ENCODE measurements around the gene B3GLCT.
A peak's percentile ranks its signal among the peaks of the same experiment; 100 is the strongest.
"Not testable (repeated sequence)": the region's sequence is repeated elsewhere in the genome, so short reads cannot be mapped to it uniquely, and the experiment has no call there.

Gene B3GLCT

DNA sequence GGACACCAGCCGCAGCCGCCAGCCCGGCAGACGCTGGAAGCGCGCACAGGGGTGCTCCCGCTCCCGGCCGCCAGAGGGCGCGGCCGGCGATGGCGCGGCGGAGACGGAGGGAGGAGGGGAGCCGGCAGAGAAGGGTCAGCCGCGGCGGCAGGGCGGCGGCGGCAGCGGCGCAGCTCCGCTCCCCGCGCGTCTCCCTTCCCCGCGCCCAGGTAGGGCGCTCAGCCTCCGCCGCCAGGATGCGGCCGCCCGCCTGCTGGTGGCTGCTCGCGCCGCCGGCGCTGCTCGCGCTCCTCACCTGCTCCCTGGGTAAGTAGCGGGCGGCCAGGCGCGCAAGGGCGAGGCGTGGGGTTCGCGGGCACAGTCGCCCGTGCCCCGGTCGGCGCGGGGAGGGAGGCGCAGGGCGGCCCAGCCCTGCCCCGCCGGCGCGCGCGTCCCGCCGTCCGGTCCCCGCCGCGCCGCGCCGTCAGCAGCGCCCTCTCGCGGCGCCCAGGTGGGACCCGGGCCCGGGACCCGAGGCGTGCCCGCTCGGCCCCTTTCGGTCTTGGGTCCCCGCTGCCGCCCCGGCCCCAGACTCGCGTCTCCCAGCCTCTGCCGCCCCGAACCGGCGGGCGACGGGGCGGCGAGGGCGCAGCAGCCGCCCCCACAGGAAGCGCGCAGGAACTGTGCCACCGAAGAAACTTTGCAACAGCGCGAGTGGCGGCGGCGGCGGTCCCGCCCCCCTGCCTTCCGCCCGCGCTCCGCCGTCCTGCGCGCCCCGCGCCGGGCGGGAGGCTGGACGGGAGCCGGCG, at the start of gene B3GLCT:
TSS of gene B3GLCT (plus strand) at position 127 of the 788 bp plus-strand sequence. CDS start at position 237, 110 bp downstream.
- DNase-seq (ENCODE audit: low read depth): peak; percentile 63

DNA sequence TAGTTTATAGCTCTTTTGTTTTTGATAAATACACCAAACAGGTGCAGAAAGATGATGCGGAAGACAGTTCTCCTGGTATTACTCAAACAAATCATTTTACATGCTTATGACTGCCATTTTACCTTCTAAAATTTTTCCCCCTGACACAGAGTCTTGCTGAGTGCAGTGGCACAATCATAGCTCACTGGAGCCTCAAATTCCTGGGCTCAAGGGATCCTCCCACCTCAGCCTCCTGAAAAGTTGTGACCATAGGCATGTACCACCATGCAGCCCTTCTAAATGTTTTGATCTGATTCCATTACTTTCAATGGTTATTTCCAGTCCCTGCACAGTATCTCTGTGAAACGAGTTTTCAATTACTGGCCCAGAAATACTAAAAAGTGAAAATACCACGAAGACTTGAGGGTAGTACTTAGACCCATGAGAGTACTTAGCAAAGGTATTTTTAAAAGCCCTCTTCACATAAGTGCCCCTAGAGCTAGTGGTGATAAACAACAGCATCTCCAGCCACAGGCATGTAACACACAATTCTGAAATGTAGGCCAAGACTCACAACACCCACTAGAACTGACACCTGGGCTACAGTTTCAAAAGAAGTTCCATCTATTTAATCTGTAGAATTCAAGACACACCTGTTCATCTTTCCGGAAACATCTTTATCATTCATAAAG, 49.3 kb upstream of the B3GLCT start:
- DNase-seq (ENCODE audit: low read depth): no peak

DNA sequence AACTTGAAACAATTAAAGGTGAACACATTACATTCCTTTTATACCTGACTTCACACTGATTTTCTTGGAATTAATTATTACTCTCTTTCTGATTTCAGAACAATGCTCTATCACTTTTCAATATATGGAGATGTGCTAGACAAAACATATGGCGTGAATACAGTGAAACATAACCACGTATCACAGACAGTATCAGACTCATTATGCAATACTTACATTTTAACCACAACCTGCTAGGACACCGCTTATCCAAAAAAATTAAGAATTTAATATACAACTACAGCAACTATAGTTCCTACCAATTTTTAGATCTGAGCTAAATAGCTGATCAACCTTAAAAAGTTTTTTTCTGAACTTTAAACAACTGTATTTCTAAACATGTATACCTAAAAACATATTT, 47.9 kb upstream of the B3GLCT start:
- DNase-seq (ENCODE audit: low read depth): no peak

DNA sequence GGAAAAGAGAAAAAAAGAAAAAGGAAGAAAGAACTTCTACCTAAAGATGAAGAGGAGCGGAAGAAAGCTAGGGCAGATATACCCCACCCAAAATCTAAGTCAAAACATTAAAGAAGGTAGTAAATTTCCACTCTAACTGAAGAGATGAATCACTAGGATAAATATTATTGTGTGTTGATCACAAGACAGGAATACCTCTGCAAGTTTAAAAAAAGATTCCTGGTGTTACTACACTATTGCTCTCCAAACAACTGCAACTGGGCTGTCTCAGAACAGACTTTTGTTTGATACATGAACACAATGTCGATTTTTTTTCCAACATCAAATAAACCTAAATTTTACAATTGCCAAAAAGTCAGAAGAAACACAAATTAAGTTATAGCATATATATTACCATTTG, 44.8 kb upstream of the B3GLCT start:
- no peak for DNase-seq (ENCODE audit: low read depth)

DNA sequence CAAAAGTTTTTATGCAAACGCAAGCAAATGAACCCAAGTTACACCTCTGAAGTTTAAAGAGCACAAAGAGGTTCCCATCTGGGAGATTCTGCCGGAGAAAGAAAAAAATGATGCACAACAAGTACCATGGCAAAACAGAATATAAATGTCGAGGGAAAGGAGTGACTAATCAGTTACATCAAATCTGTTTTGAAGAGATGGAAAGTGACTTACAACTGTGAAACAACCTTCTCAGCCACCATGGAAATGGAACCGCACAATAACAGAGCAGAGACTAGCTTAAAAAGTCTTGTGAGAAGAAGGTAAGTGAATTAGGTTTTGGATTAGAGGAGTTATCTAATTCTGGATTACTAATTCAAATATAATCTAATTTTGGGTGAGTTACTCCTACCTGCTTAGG, 40.5 kb upstream of the B3GLCT start:
- no peak for DNase-seq (ENCODE audit: low read depth)

DNA sequence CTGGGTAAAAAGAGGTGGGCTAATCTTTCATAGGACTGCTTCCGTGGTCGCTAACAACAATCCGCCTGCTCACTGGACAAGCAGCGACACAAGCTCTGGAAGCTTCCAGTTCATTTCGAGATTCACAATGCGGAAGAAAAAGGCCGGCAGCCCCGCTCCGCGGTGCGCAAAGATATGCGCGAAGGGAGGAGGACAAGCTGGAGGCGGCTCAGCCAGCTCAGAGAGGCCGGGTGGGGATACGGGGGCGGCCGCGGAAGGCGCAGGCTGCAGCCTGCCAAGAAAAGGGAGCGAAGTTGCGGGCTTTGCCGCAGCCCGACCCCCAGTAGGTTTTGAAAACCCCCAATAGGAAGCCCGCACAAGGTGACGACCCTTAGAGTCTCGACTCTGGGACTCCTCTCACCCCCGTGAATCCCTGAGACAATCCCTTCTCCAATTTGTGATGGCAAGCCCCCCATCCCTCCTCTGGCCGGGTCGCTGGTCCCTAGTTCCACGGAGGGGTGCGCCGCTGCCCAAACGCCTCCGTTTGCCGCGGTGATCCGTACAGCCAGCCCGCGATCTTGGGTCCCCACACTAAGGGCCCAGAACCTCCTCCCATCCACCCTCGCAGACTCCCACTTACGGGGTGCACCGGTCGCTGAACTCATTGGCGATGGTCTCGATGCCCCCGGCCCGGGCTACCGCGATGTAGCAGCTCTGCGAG, 38.8 kb upstream of the B3GLCT start:
- DNase-seq (ENCODE audit: low read depth): peak; percentile 44

DNA sequence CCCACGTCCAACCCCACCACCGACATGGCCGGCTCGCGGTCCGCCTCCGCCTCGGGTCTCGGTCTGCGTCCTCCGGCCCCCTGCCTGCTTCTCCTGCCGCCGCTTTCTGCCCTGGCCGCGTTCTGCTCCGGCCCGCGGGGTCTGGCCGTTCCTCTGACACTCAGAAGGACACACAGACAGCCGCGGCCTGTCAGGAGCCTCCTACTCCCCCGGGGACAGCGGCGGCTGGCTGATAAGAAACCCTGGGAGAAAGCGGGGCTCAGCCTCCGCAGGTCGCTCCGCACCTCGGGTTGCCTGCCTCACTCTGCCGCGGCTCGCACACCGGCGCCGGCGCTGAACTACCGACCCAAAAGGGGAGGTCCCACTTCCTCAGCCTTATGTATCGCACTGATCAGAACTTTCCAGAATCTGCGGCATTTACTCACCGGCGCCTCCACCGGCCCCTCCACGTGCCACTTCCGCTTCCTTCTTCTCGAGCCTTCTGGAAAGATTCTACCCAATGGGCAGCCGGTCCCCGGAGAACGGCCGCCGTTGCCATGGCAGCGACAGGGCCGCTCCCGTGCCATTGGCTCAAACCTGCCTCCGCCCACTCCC, 38.1 kb upstream of the B3GLCT start, which contains the start of gene HSPH1:
TSS of gene HSPH1 (minus strand) at position 348 of the 594 bp plus-strand sequence. CDS start at position 26, 322 bp downstream.
- peak; percentile 96 for DNase-seq (ENCODE audit: low read depth)

DNA sequence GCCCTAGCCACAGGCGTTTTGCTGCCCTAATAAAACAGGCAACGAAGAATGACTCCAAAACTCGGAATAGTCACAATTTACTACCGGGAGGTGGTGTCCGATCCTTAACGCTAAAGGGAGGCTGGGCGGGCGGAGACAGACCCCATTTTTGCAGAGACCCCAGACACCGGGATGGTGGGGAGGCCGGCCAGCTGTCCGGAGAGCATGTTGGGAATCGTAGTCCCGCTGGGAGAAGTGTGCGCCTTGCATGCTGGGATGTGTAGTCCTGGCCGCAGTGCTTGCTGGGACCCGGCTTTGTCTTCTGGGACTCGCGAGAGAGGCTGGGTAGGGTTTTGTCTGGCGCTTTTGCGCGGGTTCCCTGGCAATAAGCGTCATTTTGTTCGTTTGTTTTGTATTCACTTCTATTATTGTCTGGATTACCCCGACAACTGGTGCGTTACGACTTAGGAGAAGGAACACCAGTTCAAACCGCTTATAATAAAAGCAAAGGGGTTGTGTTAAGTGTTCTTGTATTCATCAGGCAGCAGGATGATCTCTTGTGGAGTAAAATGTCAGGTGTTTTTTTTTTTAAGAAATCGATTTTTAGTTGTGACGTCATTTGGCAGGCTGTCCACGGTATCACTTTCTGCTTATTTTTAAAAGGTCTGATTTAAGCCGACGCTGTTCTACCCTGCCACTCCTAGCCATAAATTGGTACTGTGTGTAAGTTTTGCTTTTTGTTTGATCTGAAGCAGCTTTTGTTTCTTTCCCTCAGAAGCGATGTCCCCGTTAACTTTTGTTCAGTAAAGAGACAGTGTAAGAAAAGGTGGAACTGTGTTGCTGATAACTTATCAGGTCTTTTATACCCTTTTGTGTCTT, 37.4 kb upstream of the B3GLCT start:
- peak; percentile 95 for DNase-seq (ENCODE audit: low read depth)

DNA sequence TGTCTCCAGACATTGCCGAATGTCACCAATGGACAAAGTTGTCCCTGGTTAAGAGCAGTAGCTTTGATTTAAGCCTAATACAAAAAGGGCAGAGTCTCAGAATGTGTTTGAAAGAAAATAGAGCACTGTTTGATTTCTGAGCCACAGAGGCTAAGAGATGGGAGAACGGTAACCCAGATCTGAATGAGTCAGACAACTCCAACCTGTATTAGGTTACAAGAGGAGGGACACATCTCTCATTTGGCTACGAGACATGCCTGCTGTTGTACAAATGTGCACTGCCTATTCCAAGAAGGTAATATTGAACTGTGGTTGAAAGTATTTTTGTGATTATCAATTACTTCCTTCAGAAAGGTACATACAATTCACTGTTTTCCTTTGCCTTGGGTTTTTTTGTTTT, 33.2 kb upstream of the B3GLCT start:
- no peak for DNase-seq (ENCODE audit: low read depth)

DNA sequence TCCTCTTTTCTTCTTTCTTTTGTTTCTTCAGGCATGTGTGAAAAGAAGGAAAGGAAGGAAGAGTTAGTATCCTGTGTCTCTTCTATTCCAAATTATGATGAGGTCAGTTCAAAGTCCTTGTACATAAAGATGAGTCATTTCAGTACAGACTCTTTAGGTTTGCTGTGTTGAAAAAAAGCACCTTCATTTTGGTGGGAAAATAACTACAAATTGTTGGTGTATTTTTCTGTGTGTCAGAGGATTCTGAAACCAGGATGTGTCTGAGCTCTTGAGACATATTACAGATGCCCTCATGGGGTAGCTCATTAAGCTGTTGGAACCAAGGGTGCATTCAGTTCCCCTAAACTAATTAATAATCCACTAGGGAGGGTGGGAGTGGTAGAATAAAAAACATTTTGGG, 32.3 kb upstream of the B3GLCT start:
- DNase-seq (ENCODE audit: low read depth): no peak

DNA sequence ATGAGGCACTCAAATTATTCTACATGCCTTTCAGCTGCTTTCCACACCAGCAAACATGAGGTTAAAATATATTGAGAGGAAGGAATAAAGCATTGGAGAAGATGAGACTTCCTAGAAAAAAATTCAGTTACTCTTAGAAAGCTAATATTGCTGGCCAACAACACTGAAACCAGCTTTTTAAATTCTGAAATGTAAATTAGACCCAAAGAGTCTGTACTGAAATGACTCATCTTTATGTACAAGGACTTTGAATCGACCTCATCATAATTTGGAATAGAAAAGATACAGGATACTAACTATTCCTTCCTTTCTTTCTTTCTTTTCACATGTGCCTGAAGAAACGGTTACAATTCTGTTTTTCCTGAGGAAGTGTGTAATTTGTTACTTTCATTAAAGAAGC, 31.6 kb upstream of the B3GLCT start:
- no peak for DNase-seq (ENCODE audit: low read depth)

DNA sequence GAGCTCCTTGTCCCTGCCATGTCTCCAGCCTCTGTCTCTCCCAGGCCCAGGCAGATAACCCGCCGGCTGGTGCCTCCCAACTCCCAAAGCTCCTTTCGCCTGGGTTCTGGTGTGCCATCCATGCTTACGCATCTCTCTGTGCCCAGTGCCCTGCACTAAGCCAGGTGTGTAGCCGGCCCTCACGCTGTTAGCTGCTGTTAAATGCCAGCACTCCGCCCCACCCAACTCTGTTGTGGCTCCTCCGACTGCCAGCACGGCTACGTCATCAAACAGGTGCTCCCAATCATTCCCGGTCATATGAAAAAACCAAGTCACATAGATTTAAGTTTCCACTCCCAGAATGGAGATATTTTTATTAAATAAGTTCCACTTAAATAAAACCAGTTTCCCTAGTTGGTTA, 31.0 kb upstream of the B3GLCT start:
- no peak for DNase-seq (ENCODE audit: low read depth)

DNA sequence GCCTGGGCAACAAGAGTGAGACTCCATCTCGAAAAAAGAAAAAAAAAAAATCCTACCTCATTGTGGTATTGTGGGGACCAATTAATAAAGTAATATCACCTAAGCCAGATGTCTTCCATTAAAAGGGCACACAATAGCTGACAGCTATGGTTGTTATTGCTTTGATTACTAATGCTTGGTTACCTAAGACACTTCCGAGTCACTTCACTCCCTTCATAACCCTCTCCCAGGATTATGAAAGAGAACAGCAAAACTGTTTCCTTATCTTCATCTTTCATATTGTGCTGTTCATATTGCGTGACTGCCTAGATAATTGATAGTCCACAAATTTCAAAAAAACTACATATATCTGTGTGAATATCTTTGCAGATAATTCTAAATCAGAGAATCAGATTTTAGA, 27.8 kb upstream of the B3GLCT start:
- no peak for DNase-seq (ENCODE audit: low read depth)

DNA sequence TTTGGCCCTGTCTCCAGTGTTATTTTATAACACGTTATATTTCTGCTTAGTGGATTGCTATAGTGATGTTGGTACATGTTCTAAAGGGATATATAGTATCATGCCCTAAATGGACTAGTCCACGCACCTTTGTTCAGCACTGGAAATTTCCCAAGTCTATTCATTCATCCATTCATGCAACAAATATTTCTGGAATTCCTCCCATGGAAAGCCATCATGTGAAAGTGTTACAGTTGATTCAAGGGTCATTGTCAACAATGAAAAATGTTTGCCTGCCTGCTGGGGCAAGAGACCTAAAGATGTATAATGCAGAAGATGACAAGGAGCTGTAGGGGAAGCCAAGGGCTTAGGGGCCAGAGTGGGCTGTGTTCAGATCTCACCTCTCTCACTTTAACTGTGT, 27.2 kb upstream of the B3GLCT start:
- DNase-seq (ENCODE audit: low read depth): peak; percentile 61

DNA sequence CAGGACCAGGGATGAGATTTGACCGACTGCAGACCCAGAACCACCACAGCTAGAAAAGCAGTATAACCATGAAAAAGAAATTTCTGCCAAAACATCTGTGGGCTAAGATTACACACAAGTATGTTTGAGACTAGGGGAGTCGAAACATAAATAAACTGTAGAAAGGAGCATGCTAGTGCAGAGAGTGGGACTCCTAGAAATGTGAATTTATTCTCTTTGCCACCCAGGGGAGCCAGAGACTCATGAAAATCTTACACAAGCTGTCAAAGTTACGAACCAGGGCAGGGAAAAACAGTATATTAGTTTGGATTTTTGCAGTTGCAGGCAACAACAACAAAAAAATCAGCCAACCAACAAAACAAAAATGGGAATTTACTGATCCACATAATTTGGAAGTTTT, 25.8 kb upstream of the B3GLCT start:
- DNase-seq (ENCODE audit: low read depth): no peak

DNA sequence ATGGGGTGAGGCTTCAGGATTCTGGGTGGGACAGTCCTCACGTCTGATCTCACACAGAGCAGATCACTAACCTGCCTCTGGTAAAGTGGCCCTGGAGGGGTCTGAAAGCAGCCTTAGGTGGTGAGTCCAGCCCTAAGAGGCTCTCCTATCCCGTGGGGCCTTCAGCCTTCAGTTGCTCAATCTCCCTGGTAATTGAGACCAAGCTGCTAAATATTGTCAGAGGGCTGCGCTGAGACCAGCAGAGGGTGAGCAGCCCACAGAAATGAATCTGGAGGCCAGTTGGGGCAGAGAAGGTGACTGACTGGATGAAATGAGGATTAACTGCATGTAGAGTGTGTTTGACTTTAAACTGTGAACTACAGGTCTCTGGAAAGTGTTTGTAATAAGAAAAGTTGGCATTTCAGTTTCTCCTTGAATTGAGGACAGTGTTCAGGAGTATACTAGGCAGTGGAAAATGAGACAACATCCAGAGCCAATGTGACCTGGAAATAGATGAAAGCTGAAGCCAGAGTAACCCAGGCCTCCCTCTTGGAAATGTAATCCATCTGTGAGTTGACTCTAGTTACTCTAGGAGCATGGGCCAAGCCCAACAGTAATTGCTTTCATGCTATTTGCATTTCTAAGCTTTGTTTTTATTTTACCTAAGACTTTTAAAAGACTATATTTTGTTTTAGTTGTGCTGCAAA, 23.8 kb upstream of the B3GLCT start:
- no peak for DNase-seq (ENCODE audit: low read depth)

DNA sequence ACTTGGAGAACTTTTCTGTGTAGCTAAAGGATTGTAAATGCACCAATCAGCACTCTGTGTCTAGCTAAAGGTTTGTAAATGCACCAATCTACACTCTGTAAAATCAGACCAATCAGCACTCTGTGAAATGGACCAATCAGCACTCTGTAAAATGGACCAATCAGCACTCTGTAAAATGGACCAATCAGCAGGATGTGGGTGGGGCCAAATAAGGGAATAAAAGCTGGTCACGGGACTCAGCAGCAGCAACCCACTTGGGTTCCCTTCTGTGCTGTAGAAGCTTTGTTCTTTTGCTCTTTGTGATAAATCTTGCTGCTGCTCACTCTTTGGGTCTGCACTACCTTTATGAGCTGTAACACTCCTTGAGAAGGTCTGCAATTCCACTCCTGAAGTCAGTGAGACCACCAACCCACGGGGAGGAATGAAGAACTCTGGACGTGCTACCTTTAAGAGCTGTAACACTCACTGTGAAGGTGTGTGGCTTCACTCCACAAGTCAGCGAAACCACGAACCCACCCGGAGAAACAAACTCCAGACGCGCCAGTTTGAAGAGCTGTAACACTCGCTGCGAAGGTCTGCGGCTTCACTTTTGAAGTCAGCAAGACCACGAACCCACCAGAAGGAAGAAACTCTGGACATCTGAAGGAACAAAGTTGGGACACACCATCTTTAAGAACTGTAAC, 21.8 kb upstream of the B3GLCT start:
- not testable (repeated sequence) for DNase-seq (ENCODE audit: low read depth)

DNA sequence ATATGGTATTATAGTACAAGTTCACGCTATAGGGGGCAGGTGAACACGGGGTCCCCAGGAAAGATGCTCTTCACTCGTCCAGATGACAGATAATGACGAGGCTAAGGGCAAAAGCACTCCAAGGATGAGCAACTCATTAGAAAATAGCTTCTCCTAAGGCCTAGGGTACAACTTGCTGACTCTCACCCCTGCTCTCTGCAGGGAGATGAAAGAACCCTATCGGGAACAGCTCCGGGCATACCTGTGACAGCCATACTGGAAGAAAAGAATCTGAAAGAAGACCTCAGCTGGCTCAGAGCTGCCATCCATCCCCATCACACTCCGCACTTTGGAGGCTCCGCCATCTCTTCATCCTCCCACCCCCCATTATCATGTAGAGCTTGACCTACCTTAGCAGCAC, 20.5 kb upstream of the B3GLCT start:
- no peak for DNase-seq (ENCODE audit: low read depth)

DNA sequence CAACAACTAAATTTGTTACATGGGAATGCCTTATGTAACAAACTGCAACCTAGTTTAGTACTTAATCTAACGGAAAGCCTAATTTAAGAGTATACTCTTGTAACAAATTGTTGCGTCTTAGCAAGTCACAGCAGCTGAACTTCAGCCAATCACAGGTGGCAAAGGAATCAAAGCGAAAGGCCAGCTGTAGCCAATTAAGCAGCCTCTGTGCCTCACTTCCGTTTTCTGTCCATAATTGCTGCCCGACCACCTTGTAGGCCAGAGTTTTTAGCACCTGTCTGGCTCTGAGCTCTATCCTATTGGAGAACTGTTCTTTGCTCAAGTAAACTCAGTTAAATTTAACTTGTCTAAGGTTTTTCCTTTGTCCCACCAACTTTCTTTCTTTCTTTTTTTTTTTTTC, 20.0 kb upstream of the B3GLCT start:
- DNase-seq (ENCODE audit: low read depth): no peak

DNA sequence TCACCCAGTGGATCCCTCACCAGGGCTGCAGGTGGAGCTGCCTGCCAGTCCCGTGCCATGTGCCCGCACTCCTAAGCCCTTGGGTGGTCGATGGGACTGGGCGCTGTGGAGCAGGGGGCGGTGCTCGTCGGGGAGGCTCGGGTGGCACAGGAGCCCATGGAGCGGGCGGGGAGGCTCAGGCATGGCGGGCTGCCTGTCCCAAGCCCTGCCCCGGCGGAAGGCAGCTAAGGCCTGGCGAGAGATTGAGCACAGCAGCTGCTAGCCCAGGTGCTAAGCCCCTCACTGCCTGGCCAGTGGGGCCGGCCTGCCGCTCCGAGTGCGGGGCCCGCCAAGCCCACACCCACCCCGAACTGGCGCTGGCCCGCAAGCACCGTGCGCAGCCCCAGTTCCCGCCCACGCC, 16.8 kb upstream of the B3GLCT start:
- DNase-seq (ENCODE audit: low read depth): no peak

Measured in GM04504 (cell line).